NCI-H2107 (cell line): ENCODE data around the gene TTLL10.
"Not testable (repeated sequence)": the region's sequence is repeated elsewhere in the genome, so short reads cannot be mapped to it uniquely, and the experiment has no call there.

ENCODE experiments used
- DNase-seq: peaks from one replicate; lab custom pipeline; 2025; lab: John Stamatoyannopoulos, UW

Gene TTLL10

GRCh38 chr1:1141911-1142250 lies 31.8 kb upstream of the TTLL10 start:
- DNase-seq = no peak

DNA sequence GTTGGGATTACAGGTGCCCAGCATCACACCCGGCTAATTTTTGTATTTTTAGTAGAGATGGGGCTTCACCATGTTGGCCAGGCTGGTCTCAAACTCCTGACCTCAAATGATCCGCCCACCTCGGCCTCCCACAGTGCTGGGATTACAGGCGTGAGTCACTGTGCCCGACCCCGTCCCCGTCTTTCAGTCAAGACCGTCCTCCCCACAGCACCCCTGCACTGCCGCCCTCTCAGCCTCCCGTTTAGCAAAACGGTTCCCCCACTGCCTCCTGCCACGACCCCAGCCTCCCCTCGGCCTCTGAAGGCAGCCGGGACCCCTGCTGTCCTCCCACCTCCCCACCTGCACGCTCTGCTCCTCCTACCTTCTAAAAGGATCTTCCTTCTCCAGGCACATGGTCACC lies 31.3 kb upstream of the TTLL10 start:
- not testable (repeated sequence) for DNase-seq

GRCh38 chr1:1142844-1143243 lies 30.8 kb upstream of the TTLL10 start:
- DNase-seq = no peak

GRCh38 chr1:1143636-1144035 lies 30.0 kb upstream of the TTLL10 start:
- DNase-seq = no peak

GRCh38 chr1:1144122-1144842 lies 29.4 kb upstream of the TTLL10 start:
- DNase-seq = no peak

- no peak for DNase-seq
These were observed 28.7 kb upstream of the TTLL10 start for GRCh38 chr1:1144843-1145546.

DNA sequence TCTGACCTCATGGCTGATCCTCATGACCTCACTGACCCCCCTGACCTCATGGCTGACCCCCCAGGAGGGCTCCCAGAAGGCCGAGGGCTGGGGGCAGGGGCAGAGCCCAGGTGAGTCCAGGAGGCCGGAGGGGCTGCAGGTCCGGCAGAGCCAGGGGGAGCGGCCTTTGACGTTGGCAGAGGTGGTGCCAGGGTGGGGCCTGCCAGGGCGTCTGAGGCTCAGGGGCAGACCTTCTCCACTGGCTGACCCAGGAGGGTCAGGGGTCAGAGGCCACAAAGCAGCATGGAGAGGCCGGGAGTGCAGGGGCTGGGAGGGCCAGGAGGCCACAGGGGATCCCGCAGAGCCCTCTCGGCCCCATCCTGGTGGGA lies 28.1 kb upstream of the TTLL10 start:
- no peak for DNase-seq

DNA sequence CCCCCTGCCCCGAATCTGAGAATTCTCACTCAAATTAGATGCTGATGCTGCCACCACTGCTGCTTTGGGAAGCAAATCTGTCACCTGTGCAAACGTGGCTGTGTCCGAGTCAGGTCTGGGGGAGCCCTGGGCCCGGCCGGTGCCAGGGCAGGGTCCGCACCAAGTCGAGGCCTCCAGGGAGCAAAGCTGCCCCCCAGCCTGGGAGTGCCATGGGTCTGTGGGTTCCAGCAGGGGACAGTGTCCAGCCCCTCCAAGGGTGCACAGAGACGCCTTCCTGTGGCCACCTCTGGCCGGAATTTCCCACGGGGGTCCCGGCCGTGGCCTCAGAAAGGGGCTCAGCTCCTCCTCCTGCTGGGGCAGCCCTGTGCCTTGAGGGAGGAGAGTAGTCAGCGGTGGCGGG lies 27.7 kb upstream of the TTLL10 start:
- no peak for DNase-seq

DNA sequence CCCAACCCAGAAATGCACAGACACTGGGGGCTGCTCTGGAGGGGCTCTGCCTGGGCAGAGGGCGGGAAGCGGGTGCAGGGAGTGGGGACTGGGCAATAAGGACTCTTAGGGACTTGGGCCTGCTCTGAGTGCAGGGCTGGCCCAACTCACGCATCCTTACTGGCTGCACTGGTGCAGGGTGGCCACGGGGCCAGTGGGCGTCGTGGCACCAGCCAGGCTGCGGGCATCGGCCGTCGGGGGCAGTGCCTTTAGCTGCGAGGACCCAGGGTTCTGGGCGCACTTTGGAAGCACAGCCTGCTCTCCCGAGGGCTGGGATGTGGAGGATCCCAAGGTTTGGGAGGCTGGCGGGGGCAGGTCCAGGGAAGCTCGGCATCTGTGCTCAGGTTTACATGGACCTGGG lies 27.1 kb upstream of the TTLL10 start:
- no peak for DNase-seq

- no peak for DNase-seq
These were observed 25.6 kb upstream of the TTLL10 start for GRCh38 chr1:1148061-1148460.

DNA sequence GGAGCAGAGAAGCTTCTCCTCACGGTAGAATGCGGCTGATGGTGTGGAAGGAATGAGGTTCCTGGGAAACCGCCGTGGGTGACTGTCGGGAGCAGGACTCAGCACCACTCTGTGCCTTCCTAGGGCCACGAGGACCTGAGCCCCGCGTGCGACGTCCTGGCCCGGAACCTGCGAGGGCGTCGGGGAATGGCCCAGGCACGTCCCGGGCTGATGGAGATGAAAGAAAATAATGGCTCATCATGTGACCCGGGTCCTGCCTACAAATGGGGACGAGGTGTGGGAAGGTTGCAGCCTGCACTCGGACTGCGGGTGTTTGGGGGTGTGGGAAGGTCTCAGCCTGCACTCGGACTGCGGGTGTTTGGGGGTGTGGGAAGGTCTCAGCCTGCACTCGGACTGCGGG lies 25.1 kb upstream of the TTLL10 start:
- no peak for DNase-seq

- no peak for DNase-seq
These were observed 24.3 kb upstream of the TTLL10 start for GRCh38 chr1:1149416-1149815.

GRCh38 chr1:1150100-1150499 lies 23.6 kb upstream of the TTLL10 start:
- DNase-seq = no peak

GRCh38 chr1:1151306-1151705 lies 22.4 kb upstream of the TTLL10 start:
- DNase-seq = no peak

GRCh38 chr1:1152431-1152830 lies 21.2 kb upstream of the TTLL10 start:
- DNase-seq = not testable (repeated sequence)

DNA sequence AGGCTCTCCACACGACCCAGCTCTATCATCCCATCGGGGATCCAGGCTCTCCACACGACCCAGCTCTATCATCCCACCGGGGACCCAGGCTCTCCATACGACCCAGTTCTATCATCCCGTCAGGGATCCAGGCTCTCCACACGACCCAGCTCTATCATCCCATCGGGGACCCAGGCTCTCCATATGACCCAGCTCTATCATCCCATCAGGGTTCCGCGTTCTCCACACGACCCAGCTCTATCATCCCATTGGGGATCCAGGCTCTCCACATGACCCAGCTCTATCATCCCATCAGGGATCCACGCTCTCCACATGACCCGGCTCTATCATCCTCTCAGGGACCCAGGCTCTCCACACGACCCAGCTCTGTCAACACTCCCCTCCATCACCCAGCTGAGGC lies 20.5 kb upstream of the TTLL10 start:
- DNase-seq = not testable (repeated sequence)

DNA sequence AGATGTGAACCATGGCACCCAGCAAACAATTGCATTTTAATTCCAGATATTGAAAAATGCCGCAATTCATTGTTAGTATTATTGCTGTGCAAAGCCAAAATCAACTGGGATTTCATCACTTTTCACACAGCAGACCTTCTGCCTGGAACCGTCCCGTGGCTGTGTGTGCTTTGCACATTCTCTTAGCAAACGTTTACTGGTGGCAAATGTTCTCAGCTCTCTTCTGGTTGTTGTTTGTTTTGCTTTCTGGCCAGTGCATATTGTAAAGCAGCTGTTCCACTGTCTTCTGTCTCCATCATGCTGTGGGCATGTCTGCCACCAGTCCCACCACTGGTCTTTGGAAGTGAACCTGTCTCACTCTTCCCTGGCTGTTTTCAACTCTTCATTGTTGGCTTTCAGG lies 19.8 kb upstream of the TTLL10 start:
- DNase-seq = no peak

- no peak for DNase-seq
These were observed 18.4 kb upstream of the TTLL10 start for GRCh38 chr1:1155258-1155657.

GRCh38 chr1:1156140-1157032 lies 17.3 kb upstream of the TTLL10 start:
- DNase-seq = no peak

DNA sequence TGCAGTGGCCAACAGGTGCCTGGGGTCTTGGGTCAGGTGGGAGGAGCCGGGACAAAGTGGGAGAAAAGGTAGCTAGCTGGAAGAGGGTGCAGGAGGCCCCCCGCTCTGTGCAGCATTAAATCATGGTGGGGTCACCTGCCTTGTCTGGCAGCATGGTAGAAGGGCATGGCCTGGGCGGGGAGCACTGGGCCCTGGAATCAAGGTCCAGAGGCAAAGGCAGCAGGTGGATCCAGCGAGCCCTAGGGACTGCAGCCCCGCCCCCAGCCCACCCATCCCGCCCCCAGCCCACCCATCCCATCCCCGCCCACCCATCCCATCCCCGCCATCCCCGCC lies 16.7 kb upstream of the TTLL10 start:
- DNase-seq = no peak

GRCh38 chr1:1157426-1157913 lies 16.2 kb upstream of the TTLL10 start:
- no peak for DNase-seq

DNA sequence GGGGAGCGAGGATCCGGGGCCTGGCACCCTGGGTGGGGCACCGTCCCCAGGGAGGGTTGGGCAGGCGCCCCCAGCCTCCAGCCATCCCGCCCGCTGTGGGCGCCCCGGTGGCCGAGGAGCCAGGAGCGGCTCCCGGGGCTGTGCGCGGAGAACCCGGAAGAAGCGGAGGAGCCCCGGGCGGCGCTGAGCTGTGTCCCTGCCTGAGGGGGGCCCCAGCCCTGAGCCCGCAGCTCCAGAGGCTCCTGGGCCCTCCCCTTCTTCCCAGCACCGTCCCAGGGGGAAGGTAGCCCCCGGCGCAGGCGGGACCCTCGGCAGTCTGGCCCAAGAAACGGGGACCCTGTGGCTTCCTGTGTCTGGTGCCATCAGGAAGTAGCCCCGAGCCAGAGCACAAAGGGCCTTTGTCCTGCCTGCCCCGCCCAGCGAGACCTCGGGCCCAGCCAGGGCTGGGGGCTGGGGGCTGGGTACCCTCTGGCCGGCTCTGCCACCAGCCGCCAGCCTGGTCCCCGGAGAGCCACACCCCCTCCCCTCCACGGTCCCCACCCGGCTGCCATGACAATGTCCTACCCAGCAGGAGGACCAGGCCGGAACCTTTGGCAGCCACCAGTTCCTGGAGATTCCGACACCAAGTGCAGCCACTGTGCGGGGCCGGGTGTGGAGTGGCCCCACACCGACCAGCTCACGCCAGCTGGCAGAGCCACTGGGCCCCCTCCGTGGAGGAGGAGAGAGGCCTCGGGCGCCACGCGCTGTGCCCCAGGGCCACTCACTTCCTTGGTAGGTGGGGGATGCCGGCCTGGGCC lies 15.6 kb upstream of the TTLL10 start:
- DNase-seq = no peak
